Mesenchymal stem cell (in vitro differentiated cells and primary cell): ENCODE results near the gene CFAP74.
"Not testable (repeated sequence)": the region's sequence is repeated elsewhere in the genome, so short reads cannot be mapped to it uniquely, and the experiment has no call there.

Source experiments
- DNase-seq: peaks from one replicate; pipeline ENCODE4 v3.0.0-alpha.2; 2013
- H2AFZ ChIP-seq: one replicate; pipeline ENCODE4 v1.6.1; 2013; ENCODE audit warnings: low read depth, mild to moderate bottlenecking, control low read depth, inconsistent platforms, low read length, moderate library complexity
- H2AK5ac ChIP-seq: 2 replicates; pipeline ENCODE4 v1.6.1; 2013; ENCODE audit warnings: low read length, moderate library complexity, mild to moderate bottlenecking, inconsistent platforms; ENCODE audit not compliant: severe bottlenecking
- H2BK120ac ChIP-seq: one replicate; pipeline ENCODE4 v1.6.1; 2013; ENCODE audit warnings: low read depth, mild to moderate bottlenecking, inconsistent platforms, low read length, moderate library complexity
- H2BK12ac ChIP-seq, 2 experiments: one replicate each; pipeline ENCODE4 v1.6.1; 2013; ENCODE audit warnings: inconsistent platforms in 2 of 2, low read length in 2 of 2, mild to moderate bottlenecking in 2 of 2, moderate library complexity in 2 of 2, control low read depth in 1 of 2
- H2BK15ac ChIP-seq: one replicate; pipeline ENCODE4 v1.6.1; 2013; ENCODE audit warnings: mild to moderate bottlenecking, low read depth, inconsistent platforms; ENCODE audit not compliant: poor library complexity, severe bottlenecking
- H2BK5ac ChIP-seq: 2 replicates; pipeline ENCODE4 v1.6.1; 2013; ENCODE audit warnings: low read depth, mild to moderate bottlenecking, low read length, control low read depth, inconsistent platforms; ENCODE audit not compliant: poor library complexity, severe bottlenecking
- H3K14ac ChIP-seq, 2 experiments: one replicate each; pipeline ENCODE4 v1.6.1; 2013; ENCODE audit warnings: inconsistent platforms in 2 of 2, low read length in 2 of 2, control low read depth in 1 of 2, mild to moderate bottlenecking in 1 of 2, moderate library complexity in 1 of 2
- H3K18ac ChIP-seq, 2 experiments: one replicate each; pipeline ENCODE4 v1.6.1; 2013; ENCODE audit warnings: inconsistent platforms in 2 of 2, low read length in 2 of 2, control low read depth in 1 of 2, low read depth in 1 of 2, mild to moderate bottlenecking in 1 of 2
- H3K23ac ChIP-seq, 2 experiments: one replicate each; pipeline ENCODE4 v1.6.1; 2013; ENCODE audit warnings: inconsistent platforms in 2 of 2, low read length in 2 of 2, mild to moderate bottlenecking in 2 of 2, moderate library complexity in 2 of 2, control low read depth in 1 of 2
- H3K27ac ChIP-seq: 2 replicates; pipeline ENCODE4 v1.5.1; 2013; ENCODE audit warnings: mild to moderate bottlenecking, moderate library complexity, low read length, control low read depth, inconsistent platforms; ENCODE audit not compliant: poor library complexity, severe bottlenecking
- H3K27me3 ChIP-seq, 2 experiments: 2 replicates each; pipeline versions ENCODE4 v1.6.1 to v1.7.0; 2013; ENCODE audit warnings: low read length in 2 of 2, mild to moderate bottlenecking in 2 of 2, moderate library complexity in 2 of 2, control low read depth in 1 of 2, inconsistent platforms in 1 of 2; ENCODE audit not compliant: control insufficient read depth in 1 of 2, insufficient read depth in 1 of 2
- H3K36me3 ChIP-seq, 2 experiments: 2 replicates each; pipeline versions ENCODE4 v1.6.1 to v1.7.0; 2013; ENCODE audit warnings: low read length in 2 of 2, control low read depth in 1 of 2, inconsistent platforms in 1 of 2, low read depth in 1 of 2, mild to moderate bottlenecking in 1 of 2; ENCODE audit not compliant: insufficient read depth in 2 of 2, control insufficient read depth in 1 of 2
- H3K4ac ChIP-seq, 2 experiments: one replicate each; pipeline ENCODE4 v1.6.1; 2013; ENCODE audit warnings: inconsistent platforms in 2 of 2, low read length in 2 of 2, mild to moderate bottlenecking in 2 of 2, moderate library complexity in 2 of 2, control low read depth in 1 of 2, low read depth in 1 of 2
- H3K4me1 ChIP-seq: 2 replicates; pipeline ENCODE4 v1.6.1; 2013; ENCODE audit warnings: low read depth, low read length, control low read depth; ENCODE audit not compliant: control insufficient read depth, insufficient read depth
- H3K4me2 ChIP-seq: 2 replicates; pipeline ENCODE4 v1.6.1; 2013; ENCODE audit warnings: low read length, mild to moderate bottlenecking, inconsistent platforms; ENCODE audit not compliant: poor library complexity, severe bottlenecking
- H3K4me3 ChIP-seq, 2 experiments: 2 replicates each; pipeline versions ENCODE4 v1.5.1 to v1.7.0; 2013; ENCODE audit warnings: low read length in 2 of 2, mild to moderate bottlenecking in 2 of 2, control low read depth in 1 of 2, low read depth in 1 of 2; ENCODE audit not compliant: insufficient read depth in 1 of 2
- H3K79me1 ChIP-seq: replicated peaks from 2 replicates; pipeline ENCODE4 v1.6.1; 2013; ENCODE audit warnings: mild to moderate bottlenecking, control low read depth, low read length, inconsistent platforms; ENCODE audit not compliant: poor library complexity, severe bottlenecking
- H3K9ac ChIP-seq: 2 replicates; pipeline ENCODE4 v1.7.0; 2013; ENCODE audit warnings: mild to moderate bottlenecking, low read length, moderate library complexity
- H3K9me3 ChIP-seq: 2 replicates; pipeline ENCODE4 v1.7.0; 2013; ENCODE audit warnings: mild to moderate bottlenecking, low read length; ENCODE audit not compliant: control insufficient read depth
- H4K8ac ChIP-seq: one replicate; pipeline ENCODE4 v1.6.1; 2013; ENCODE audit warnings: inconsistent platforms, mild to moderate bottlenecking, low read length, moderate library complexity
- H4K91ac ChIP-seq: one replicate; pipeline ENCODE4 v1.6.1; 2013; ENCODE audit warnings: mild to moderate bottlenecking, low read length, inconsistent platforms
- WGBS: methylation state at CpG from one replicate; pipeline ENCODE4 v1.1.7; 2013; ENCODE audit warnings: mixed read lengths; 5-methylcytosine and 5-hydroxymethylcytosine counted together

The CFAP74 gene

DNA sequence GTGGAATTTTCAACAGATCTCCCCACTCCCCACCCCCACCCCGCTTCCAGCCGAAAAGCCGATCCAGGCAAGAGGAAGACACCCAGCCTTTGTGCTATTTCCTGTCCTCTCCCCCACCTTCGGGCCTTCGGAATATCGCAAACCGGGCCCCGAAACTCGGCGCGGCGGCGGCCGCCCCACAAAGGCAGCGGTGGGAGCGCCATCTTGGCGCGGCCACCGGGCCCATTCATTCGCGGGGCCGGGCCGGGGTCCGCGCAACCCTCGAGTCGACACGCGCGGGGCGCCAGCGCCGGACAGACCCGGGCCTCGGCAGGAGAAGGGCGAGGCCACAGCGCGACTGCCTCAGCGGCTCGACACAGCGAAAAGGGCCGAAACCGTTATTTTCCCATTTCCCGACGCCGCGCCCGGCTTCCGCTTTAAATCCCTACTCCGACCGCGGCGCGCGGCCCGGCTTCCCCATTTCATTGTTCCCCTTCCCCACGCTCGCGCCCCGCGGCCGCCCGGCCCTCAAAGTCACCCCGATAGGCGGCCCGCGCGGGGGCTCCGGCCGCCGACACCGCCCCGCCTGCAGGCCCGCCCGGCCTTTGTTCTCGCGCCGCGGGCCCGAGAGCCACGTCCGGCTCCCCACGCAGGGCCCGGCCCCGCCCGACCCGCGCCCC lies 113.6 kb downstream of the CFAP74 start:
- peaks cover 20% of the 10 kb centered on the region for H3K79me1 ChIP-seq
- peak overlapping the region; percentile 96 for H4K8ac ChIP-seq
- peak overlapping the region; percentile 94 for H3K9ac ChIP-seq
- peak overlapping the region; percentile 94 to 95 for H3K4ac ChIP-seq
- peak overlapping the region; percentile 94 for H4K91ac ChIP-seq
- H3K36me3 ChIP-seq: peaks cover 0 to 14% of the 10 kb centered on the region in 2 experiments
- peak overlapping the region; percentile 87 to 90 for H3K4me3 ChIP-seq
- peaks cover 0 to 1% of the 10 kb centered on the region in 2 experiments for H3K27me3 ChIP-seq
- H3K9me3 ChIP-seq: no peaks in the 10 kb centered on the region
- H2BK15ac ChIP-seq: no peak overlapping the region
- peak overlapping the region in 1 of 2 experiments; percentile 99 for H3K23ac ChIP-seq
- peak overlapping the region; percentile 95 for H2BK120ac ChIP-seq
- H2BK5ac ChIP-seq: peak overlapping the region; percentile 86
- WGBS: under 1% methylated on average over 64 of the region's 88 CpGs
- H2BK12ac ChIP-seq: peak overlapping the region in 1 of 2 experiments; percentile 42
- peak overlapping the region; percentile 89 to 92 for H3K14ac ChIP-seq
- peak overlapping the region; percentile 86 for H2AK5ac ChIP-seq
- H3K4me1 ChIP-seq: peaks cover 34% of the 10 kb centered on the region
- peak; percentile 50 for DNase-seq
- H3K27ac ChIP-seq: peak overlapping the region; percentile 78
- H3K18ac ChIP-seq: peak overlapping the region; percentile 79 to 97
- peak overlapping the region; percentile 39 for H3K4me2 ChIP-seq
- H2AFZ ChIP-seq: no peak overlapping the region

DNA sequence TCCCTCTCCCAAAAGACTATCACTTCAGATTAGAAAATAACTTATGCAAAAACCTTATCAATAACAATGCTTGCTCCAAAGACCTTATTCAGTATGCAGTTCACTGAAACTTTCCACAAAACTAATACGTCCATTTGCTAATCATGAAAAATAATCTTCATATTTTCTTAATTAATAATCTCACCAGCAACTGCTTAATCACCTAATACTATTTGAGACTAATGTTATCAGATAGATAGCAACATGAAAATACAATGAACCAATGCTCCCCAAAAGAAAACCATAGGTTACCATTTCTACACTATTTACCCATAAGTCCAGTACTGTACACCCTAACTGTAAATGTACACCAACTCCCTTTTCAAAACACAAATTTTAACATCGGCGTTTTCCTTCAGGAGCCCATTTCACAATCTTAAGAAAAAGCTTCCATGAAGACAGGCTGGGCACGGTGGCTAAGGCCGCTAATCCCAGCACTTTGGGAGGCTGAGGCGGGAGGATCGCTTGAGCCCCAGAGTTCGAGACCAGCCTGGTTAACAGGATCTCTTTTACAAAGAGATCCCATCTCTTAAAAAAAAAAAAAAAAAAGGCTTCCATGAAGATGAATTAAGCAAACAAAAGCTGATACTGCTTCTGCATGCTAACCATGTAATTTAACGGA lies 114.4 kb downstream of the CFAP74 start:
- Histone ChIP-seq H2AK5ac (no peak overlapping the region), H4K91ac (no peak overlapping the region), H3K23ac (no peak overlapping the region), H2BK12ac (no peak overlapping the region), H2BK15ac (no peak overlapping the region), H2BK5ac (no peak overlapping the region), H3K4me2 (peak overlapping the region; percentile 81), H3K36me3 (peaks cover 0 to 18% of the 10 kb centered on the region in 2 experiments), H2AFZ (no peak overlapping the region), H3K9me3 (no peaks in the 10 kb centered on the region), H2BK120ac (no peak overlapping the region), H3K4me3 (peak overlapping the region; percentile 61 to 87), H3K79me1 (peaks cover 15% of the 10 kb centered on the region), H3K4me1 (peaks cover 27% of the 10 kb centered on the region), H3K14ac (no peak overlapping the region), H3K9ac (peak overlapping the region; percentile 94), H3K18ac (no peak overlapping the region), H3K27me3 (no peaks in the 10 kb centered on the region), H3K27ac (peak overlapping the region; percentile 66), H4K8ac (no peak overlapping the region), H3K4ac (no peak overlapping the region)
- peak; percentile 39 for DNase-seq
- 20% methylated on average over 9 of the region's 9 CpGs for WGBS

DNA sequence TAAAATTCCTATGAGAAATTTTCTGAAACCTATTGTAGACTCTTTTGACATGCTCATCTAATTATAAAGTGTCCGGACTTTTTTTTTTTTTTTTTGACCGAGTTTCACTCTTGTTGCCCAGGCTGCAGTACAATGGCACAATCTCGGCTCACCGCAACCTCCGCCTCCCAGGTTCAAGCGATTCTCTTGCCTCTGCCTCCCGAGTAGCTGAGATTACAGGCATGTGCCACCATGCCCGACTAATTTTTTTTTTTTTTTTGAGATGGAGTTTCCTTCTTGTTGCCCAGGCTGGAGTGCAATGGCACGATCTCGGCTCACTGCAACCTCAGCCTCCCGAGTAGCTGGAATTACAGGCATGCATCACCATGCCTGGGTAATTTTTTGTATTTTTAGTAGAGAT lies 119.7 kb downstream of the CFAP74 start:
- H3K23ac ChIP-seq, H4K8ac ChIP-seq, H3K79me1 ChIP-seq, H4K91ac ChIP-seq, H2BK5ac ChIP-seq, H2BK15ac ChIP-seq, H3K27ac ChIP-seq, H3K14ac ChIP-seq, H2BK120ac ChIP-seq, H3K18ac ChIP-seq, H2AK5ac ChIP-seq, H3K9me3 ChIP-seq, H3K4ac ChIP-seq, H3K4me2 ChIP-seq, H3K27me3 ChIP-seq, H2BK12ac ChIP-seq, DNase-seq, H2AFZ ChIP-seq, H3K4me3 ChIP-seq: not testable (repeated sequence)
- WGBS: 85% methylated on average over 11 of the region's 11 CpGs
- Histone ChIP-seq H3K4me1 (peaks cover 23% of the 10 kb centered on the region), H3K36me3 (peaks cover 4 to 13% of the 10 kb centered on the region in 2 experiments), H3K9ac (peak overlapping the region; percentile 71)

DNA sequence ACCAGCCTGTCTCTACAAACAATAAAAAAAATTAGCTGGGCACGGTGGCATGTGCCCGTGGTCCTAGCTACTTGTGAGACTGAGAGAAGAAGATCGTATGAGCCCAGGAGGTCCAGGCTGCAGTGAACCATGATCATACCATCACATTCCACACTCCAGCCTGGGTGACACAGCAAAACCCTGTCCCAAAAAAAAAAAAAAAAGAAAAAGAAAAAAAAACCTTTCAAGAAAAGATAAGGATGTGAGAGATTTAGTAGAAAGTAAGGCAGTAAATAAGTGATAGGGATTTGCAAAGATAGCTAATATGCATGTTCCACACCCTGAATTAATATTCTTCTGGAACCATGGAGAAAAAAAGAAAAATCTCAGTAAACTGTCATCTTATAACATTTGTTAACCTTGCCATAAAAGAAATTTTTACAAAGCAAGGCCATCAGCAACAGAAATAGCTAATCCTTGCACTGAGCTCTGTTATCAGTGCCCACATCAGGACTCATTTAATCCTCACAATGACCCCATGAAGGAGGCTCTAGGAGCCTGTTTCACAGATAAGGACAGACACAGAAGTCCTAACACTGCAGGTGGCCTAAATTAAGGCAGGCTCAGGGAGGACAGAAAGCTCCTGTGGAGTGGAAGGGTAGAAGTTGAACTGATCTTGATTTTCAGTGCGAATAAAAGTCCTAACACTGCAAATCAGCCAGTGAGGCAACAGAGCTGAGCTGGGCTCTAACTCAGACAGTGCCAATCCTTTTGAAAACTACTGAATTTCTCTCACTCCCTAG lies 120.3 kb downstream of the CFAP74 start:
- Histone ChIP-seq H3K27ac (peak overlapping the region; percentile 53), H3K23ac (no peak overlapping the region), H3K79me1 (no peaks in the 10 kb centered on the region), H2AK5ac (peak overlapping the region; percentile 3), H3K4me2 (no peak overlapping the region), H3K9ac (peak overlapping the region; percentile 71), H3K4me1 (peaks cover 19% of the 10 kb centered on the region), H3K14ac (no peak overlapping the region), H2AFZ (no peak overlapping the region), H2BK12ac (no peak overlapping the region), H3K36me3 (peaks cover 10 to 18% of the 10 kb centered on the region in 2 experiments), H2BK15ac (no peak overlapping the region), H2BK120ac (no peak overlapping the region), H3K27me3 (no peaks in the 10 kb centered on the region), H3K4me3 (no peak overlapping the region), H4K91ac (no peak overlapping the region), H3K4ac (no peak overlapping the region), H4K8ac (no peak overlapping the region), H3K18ac (no peak overlapping the region), H2BK5ac (no peak overlapping the region), H3K9me3 (no peaks in the 10 kb centered on the region)
- 63% methylated on average over 1 of the region's 4 CpGs for WGBS
- DNase-seq: no peak
